ENCODE measurements around the gene NDUFAB1. TPM values are rescaled to one million over a fixed set of nuclear protein-coding genes. Genes with fewer than 3 reads are reported as not detected.

Gene NDUFAB1
- total RNA-seq, 4 donors from 2014 or later = 48.0 to 161 (median 59.0) TPM

- Histone ChIP-seq H3K27me3 (no peaks in the 10 kb centered on the region), H3K4me3 (no peak overlapping the region), H3K9me3 (no peaks in the 10 kb centered on the region), H3K36me3 (no peaks in the 10 kb centered on the region), H3K27ac (no peak overlapping the region), H3K4me1 (no peaks in the 10 kb centered on the region)
- DNase-seq = no peak
- TF ChIP-seq POLR2A (IDR thresholded peaks at IDR 0.05) (no peak), CTCF (IDR thresholded peaks at IDR 0.05) (no peak)
- intact Hi-C loops (cut with DNase I; ENCODE audit: low total_unique reads) = no loop called here
Observed at GRCh38 chr16:23534868-23535860, 61.0 kb downstream of the NDUFAB1 start.

GRCh38 chr16:23532448-23532847 lies 63.7 kb downstream of the NDUFAB1 start:
- H3K9me3 ChIP-seq = no peaks in the 10 kb centered on the region
- TF ChIP-seq POLR2A (IDR thresholded peaks at IDR 0.05) = no peak
- no peak for TF ChIP-seq CTCF (IDR thresholded peaks at IDR 0.05)
- H3K27ac ChIP-seq = no peak overlapping the region
- H3K4me3 ChIP-seq = no peak overlapping the region
- intact Hi-C loops (cut with DNase I; ENCODE audit: low total_unique reads) = no loop called here
- no peaks in the 10 kb centered on the region for H3K36me3 ChIP-seq
- DNase-seq = no peak
- H3K27me3 ChIP-seq = no peaks in the 10 kb centered on the region
- H3K4me1 ChIP-seq = no peaks in the 10 kb centered on the region

Other genes with a start within 250 kb of the NDUFAB1 start
- gene COG7, start 143.1 kb downstream of the NDUFAB1 start, total RNA-seq = 100 to 1,000 TPM in 1 of 4 donors, 10 to 100 TPM in 3; 11.5 to 393 (median 32.2) TPM
- gene GGA2, start 85.8 kb downstream of the NDUFAB1 start, total RNA-seq = 10 to 100 TPM; 54.8 to 96.0 (median 72.7) TPM
- gene EARS2, start 39.0 kb downstream of the NDUFAB1 start, total RNA-seq = 10 to 100 TPM; 18.0 to 81.8 (median 39.5) TPM
- gene UBFD1, start 38.6 kb downstream of the NDUFAB1 start, total RNA-seq = 100 to 1,000 TPM in 1 of 4 donors, 10 to 100 TPM in 3; 26.5 to 142 (median 67.0) TPM
- gene PALB2, start 45.0 kb upstream of the NDUFAB1 start, total RNA-seq = 10 to 100 TPM in 2 of 4 donors, 1 to 10 TPM in 2; 1.5 to 11.3 (median 6.5) TPM
- 10 to 100 TPM in 3 of 4 donors, 1 to 10 TPM in 1; 5.6 to 67.2 (median 27.9) TPM for gene DCTN5, start 45.1 kb upstream of the NDUFAB1 start, total RNA-seq
- gene PLK1, start 82.6 kb upstream of the NDUFAB1 start, total RNA-seq = 10 to 100 TPM in 1 of 4 donors, 1 to 10 TPM in 2, not detected in 1; 3.4 to 10.7 (median 4.4) TPM
- gene ERN2, start 116.9 kb upstream of the NDUFAB1 start, total RNA-seq = under 1 TPM in 3 of 4 donors, not detected in 1; 0.14 to 0.59 (median 0.26) TPM
- gene CHP2, start 158.7 kb upstream of the NDUFAB1 start, total RNA-seq = under 1 TPM in 1 of 4 donors, not detected in 3; 0.35 TPM
- 1 to 10 TPM in 3 of 4 donors, under 1 TPM in 1; 0.29 to 9.5 (median 2.9) TPM for gene PRKCB, start 239.7 kb upstream of the NDUFAB1 start, total RNA-seq